HG02870 (cell line): ENCODE measurements around the gene GALNT10.

Source experiments
- ATAC-seq: cut with Tn5 transposase; IDR thresholded peaks from one replicate; pipeline ENCODE4 v1.9.1; 2021; ENCODE audit warnings: mild to moderate bottlenecking, moderate library complexity; ENCODE audit not compliant: unreplicated experiment

The GALNT10 gene

DNA sequence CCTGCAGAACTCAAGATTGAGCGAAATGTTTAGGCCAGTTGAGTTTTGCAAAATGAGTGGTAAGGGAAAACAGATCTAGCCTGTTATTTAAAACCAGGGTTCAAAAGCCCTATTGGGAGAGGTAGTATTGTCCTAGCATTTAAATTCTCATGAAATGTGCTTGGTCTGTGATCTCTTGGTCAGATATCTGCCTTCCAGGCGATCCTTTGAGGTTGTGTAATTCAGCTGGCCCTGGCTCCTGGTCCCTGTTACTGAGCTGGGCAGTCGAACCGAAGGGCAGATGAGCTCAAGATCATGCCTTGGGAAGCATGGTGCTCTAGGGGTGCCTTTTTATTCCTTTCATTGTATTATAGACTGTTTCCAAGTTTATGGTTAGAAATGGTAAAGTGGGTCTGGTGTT is 269.6 kb downstream of the GALNT10 start:
- no peak for ATAC-seq

DNA sequence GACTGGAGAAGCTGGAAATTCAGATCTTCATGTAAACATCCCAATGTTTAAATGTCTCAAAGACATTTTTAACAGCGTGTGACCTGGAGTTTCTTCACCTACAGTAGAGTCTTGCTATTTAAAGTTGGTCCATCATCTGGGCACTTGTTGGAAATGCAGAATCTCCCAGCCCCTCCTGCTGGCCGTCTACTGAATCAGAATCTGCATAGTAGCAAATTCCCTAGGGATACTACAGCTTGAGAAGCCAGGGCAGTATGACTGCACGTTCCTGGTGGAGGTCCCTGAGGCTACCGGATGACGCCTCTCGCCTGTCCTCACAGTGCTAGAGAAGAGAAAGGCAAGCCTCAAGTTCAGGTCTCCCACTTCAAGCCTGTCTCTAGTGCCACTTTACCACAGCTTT is 271.0 kb downstream of the GALNT10 start:
- no peak for ATAC-seq

DNA sequence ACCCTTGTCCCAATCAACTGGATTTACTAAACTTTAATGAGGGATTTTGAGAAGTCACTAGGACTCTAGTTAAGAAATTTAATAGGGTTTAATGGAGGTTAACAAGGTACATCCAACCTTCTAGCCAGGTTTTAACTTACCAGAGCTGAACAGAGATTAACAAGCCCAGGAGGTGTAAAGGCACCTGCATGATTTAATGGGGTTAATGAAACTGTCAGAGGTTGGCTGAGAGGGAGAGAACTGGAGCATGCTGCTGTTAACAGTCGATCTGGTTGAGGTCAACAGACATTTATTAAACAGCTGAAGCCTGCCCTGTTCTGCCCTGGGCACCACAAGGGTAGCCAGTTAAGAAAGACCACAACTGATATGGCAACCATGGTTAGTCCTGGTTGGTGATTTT is 273.9 kb downstream of the GALNT10 start:
- no peak for ATAC-seq

DNA sequence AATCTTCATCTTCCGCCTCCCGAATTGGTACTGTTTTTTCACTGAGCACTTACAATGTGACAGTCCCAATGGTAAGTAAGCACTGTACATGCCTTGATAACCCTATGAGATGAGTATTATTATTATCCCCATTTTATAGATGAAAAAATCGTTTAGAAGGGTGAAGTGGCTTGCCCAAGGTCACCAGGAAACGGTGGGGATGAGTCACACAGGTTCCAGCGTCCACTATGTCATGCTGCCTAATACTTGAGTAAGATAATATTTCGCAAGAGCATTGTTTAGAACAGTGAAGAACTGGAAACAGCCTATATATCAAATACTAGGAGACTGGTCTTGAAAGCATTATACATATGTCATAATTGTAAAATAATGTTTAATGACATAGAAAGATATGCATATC is 274.6 kb downstream of the GALNT10 start:
- no peak for ATAC-seq

DNA sequence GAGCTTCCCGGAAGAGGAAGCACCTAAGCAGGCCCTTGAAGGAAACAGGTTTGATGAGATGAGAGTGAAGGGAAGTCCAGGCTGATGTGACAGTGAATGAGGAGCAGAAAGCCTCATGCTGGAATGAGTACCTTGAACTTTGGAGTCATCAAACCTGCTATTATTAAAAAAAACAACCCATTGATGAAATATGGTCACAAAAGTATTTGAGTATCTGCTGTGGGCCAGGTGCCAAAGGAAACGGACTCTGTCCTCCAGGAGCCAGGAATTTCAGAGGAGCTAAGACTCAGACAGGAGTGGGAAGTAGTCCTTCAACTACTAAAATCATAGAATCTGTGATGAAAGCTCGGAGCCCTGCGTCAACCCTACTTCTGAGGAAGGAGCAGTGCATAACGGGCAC is 275.6 kb downstream of the GALNT10 start:
- no peak for ATAC-seq

DNA sequence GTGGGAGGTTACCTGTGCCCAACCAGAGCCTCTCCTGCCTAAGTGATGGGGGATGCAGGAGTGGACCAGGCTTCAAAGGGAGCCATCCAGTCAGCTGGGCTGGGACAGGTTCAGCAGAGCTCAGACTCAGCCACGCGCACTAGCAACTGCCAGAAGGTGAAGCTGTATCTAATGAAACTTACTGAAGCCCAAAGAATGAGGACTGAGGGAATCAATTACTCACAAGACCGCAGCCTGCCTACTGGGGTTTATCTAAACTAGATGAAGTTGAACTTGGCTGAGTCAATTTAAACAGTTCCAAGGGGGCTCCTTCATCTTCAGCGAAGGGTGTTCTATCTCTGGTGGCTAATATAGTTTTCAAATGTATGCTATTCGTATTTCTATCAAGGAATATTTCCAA is 276.1 kb downstream of the GALNT10 start:
- ATAC-seq, result no peak

DNA sequence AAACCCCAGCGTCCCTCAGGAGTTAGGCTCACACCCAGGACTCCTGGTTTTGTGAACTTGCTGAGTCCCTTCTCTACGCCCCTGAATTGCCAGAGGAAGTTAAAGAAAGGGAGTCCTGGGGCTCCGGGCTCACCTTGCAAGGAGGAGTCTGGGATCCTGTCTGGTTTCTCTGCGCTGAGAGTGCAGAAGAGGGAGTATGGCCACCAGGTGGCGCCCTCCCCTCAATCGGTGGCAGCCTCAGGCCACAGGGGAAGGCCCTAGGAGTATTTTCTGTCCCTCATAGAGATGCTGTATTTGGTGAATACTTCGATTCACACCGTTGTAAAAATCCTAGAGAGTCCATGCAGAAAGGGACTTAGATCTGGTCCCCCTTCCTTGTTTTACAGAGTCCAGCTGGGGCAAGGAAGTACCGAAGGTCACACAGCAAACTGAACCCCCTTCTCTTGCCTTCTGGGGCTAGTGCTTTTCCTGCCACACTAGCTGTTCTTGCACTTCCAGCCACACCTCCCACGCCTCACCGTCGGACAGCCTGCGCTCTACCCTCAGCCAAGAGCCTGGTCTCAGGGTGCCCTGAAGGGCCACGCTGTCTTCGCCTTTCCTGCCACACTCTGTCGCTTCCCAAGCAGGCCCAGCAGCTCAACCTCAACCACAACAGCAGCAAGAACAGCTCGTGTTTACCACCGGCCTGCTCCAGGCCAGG is 277.3 kb downstream of the GALNT10 start:
- ATAC-seq, result peak; percentile 93

DNA sequence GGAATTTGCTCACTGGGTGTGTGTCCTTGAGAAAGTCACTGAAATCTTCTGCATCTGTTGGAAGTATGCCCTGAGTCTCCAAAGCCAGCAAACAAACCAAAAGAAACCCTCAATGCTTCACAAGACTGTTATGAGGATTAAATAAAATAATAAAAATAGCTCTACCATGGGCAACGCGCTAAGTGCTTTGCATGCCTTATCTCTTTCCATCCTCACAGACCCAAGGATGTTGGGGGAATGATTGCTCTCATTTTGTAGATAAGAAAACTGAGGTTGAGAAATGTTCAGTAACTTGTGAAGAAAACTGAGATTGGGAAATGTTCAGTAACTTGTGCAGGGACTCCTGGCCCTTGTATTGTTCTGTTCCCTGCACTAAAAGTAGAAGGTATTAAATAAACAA is 279.6 kb downstream of the GALNT10 start:
- no peak for ATAC-seq
